BLaER1 treated with 17β-estradiol and CSF1 and Interleukin-3, amounts not matched to agents 10 nM and 100 nM (cell line): ENCODE measurements around the gene LIG1.

Experiments used
- H3K27ac ChIP-seq, 11 experiments: shearing (Covaris generic); formaldehyde crosslinking; 2 replicates each; pipeline ENCODE4 v1.8.1; 2022
- H3K27me3 ChIP-seq, 11 experiments: shearing (Covaris generic); formaldehyde crosslinking; 2 replicates each; pipeline ENCODE4 v1.8.1; 2022
- H3K36me3 ChIP-seq, 11 experiments: shearing (Covaris generic); formaldehyde crosslinking; 2 replicates each; pipeline ENCODE4 v1.8.1; 2022
- H3K4me1 ChIP-seq, 10 experiments: shearing (Covaris generic); formaldehyde crosslinking; 2 replicates each; pipeline ENCODE4 v1.8.1; 2022
- H3K4me2 ChIP-seq, 11 experiments: shearing (Covaris generic); formaldehyde crosslinking; 2 replicates each; pipeline ENCODE4 v1.8.1; 2022
- H3K4me3 ChIP-seq, 10 experiments: shearing (Covaris generic); formaldehyde crosslinking; 2 replicates each; pipeline ENCODE4 v1.8.1; 2022
- H3K9ac ChIP-seq, 11 experiments: shearing (Covaris generic); formaldehyde crosslinking; 2 replicates each; pipeline ENCODE4 v1.8.1; 2022
- H3K9me3 ChIP-seq, 11 experiments: shearing (Covaris generic); formaldehyde crosslinking; replicated peaks in 1 of 11; 2 replicates each; pipeline ENCODE4 v1.8.1; 2022
- H4K20me1 ChIP-seq, 11 experiments: shearing (Covaris generic); formaldehyde crosslinking; 2 replicates each; pipeline ENCODE4 v1.8.1; 2022
- Cebpa-rat ChIP-seq, 11 experiments: shearing (Covaris generic); IDR thresholded peaks; 2 replicates each; pipeline ENCODE4 v1.8.1; 2022

LIG1 gene

DNA sequence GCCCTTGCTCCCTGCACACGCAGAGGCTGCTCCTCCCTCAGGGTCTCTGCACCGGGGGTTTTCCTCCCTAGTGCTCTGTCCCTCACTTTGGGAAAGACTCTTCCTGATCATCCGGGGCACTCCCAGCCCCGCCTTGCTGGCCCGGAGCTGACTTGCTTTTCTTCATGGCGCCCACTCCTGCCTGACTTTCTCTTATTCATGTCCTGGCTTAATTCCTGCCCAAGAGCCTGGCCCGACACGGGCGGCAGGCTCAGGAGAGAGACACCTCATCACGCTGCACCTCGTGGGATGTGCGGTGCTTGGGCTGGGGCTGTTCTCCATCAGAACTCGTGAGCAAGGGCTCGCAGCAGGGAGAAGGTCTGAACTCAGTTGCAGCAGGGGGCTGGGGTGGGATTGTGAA lies 47.7 kb downstream of the LIG1 start:
- Histone ChIP-seq H3K4me2 (peak overlapping the region; percentile 52 to 78 (median 69)), H4K20me1 (peaks cover 0 to 4% (median 0%) of the 10 kb centered on the region in 11 experiments; a peak in 1 of 22 replicates), H3K27me3 (no peaks in the 10 kb centered on the region), H3K27ac (peak overlapping the region in 10 of 11 experiments; percentile 29 to 75 (median 63); a peak in 19 of 22 replicates), H3K4me1 (peaks cover 29 to 57% (median 39%) of the 10 kb centered on the region in 10 experiments), H3K36me3 (peaks cover 29 to 99% (median 91%) of the 10 kb centered on the region in 11 experiments), H3K9me3 (peaks cover 0 to 16% (median 7%) of the 10 kb centered on the region in 11 experiments; a peak in 10 of 22 replicates), H3K9ac (peak overlapping the region; percentile 16 to 67 (median 53); a peak in 18 of 22 replicates), H3K4me3 (no peak overlapping the region)
- no peak for TF ChIP-seq Cebpa-rat (IDR thresholded peaks at IDR 0.05)

GRCh38 chr19:48121909-48122371 lies 48.2 kb downstream of the LIG1 start:
- no peak overlapping the region for H3K4me3 ChIP-seq
- peak overlapping the region; percentile 16 to 67 (median 53); a peak in 19 of 22 replicates for H3K9ac ChIP-seq
- peak overlapping the region in 10 of 11 experiments; percentile 29 to 75 (median 63); a peak in 20 of 22 replicates for H3K27ac ChIP-seq
- peaks cover 0 to 16% (median 7%) of the 10 kb centered on the region in 11 experiments; a peak in 10 of 22 replicates for H3K9me3 ChIP-seq
- 0 out of 22 replicates have a peak, but pooled peaks cover 0 to 1% (median 0%) of the 10 kb centered on the region in 11 experiments for H4K20me1 ChIP-seq
- H3K4me1 ChIP-seq = peaks cover 31 to 59% (median 43%) of the 10 kb centered on the region in 10 experiments
- H3K4me2 ChIP-seq = peak overlapping the region; percentile 52 to 78 (median 69)
- H3K36me3 ChIP-seq = peaks cover 24 to 99% (median 89%) of the 10 kb centered on the region in 11 experiments
- H3K27me3 ChIP-seq = no peaks in the 10 kb centered on the region
- no peak for TF ChIP-seq Cebpa-rat (IDR thresholded peaks at IDR 0.05)

GRCh38 chr19:48121066-48121465 lies 49.1 kb downstream of the LIG1 start:
- Histone ChIP-seq H3K4me3 (no peak overlapping the region), H4K20me1 (no peaks in the 10 kb centered on the region), H3K4me1 (peaks cover 31 to 59% (median 43%) of the 10 kb centered on the region in 10 experiments), H3K27me3 (no peaks in the 10 kb centered on the region), H3K27ac (peak overlapping the region in 6 of 11 experiments; percentile 17 to 65 (median 42); a peak in 8 of 22 replicates), H3K9me3 (peaks cover 0 to 16% (median 7%) of the 10 kb centered on the region in 11 experiments; a peak in 10 of 22 replicates), H3K36me3 (peaks cover 21 to 99% (median 90%) of the 10 kb centered on the region in 11 experiments), H3K9ac (no peak overlapping the region), H3K4me2 (peak overlapping the region in 7 of 11 experiments; percentile 10 to 76 (median 59); a peak in 9 of 22 replicates)
- no peak for TF ChIP-seq Cebpa-rat (IDR thresholded peaks at IDR 0.05)

GRCh38 chr19:48120505-48120904 lies 49.6 kb downstream of the LIG1 start:
- Histone ChIP-seq H3K27me3 (no peaks in the 10 kb centered on the region), H3K4me3 (no peak overlapping the region), H3K36me3 (peaks cover 27 to 99% (median 90%) of the 10 kb centered on the region in 11 experiments)

GRCh38 chr19:48118131-48118517 lies 52.0 kb downstream of the LIG1 start:
- H3K4me3 ChIP-seq = peak overlapping the region in 1 of 10 experiments; percentile 25; a peak in 1 of 20 replicates
- H3K9me3 ChIP-seq = peaks cover 0 to 16% (median 7%) of the 10 kb centered on the region in 11 experiments; a peak in 10 of 22 replicates
- no peaks in the 10 kb centered on the region for H4K20me1 ChIP-seq
- H3K4me2 ChIP-seq = peak overlapping the region; percentile 48 to 87 (median 69)
- H3K4me1 ChIP-seq = peaks cover 32 to 53% (median 48%) of the 10 kb centered on the region in 10 experiments
- H3K27ac ChIP-seq = peak overlapping the region; percentile 44 to 87 (median 71); a peak in 21 of 22 replicates
- no peak for TF ChIP-seq Cebpa-rat (IDR thresholded peaks at IDR 0.05)
- no peaks in the 10 kb centered on the region for H3K27me3 ChIP-seq
- H3K9ac ChIP-seq = peak overlapping the region; percentile 18 to 70 (median 48); a peak in 15 of 22 replicates
- peaks cover 30 to 95% (median 82%) of the 10 kb centered on the region in 11 experiments for H3K36me3 ChIP-seq

More at GRCh38 chr19:48120505-48120904, 49.6 kb downstream of the LIG1 start:
- Histone ChIP-seq H3K4me1 (peaks cover 31 to 59% (median 43%) of the 10 kb centered on the region in 10 experiments), H3K9ac (no peak overlapping the region), H3K27ac (no peak overlapping the region), H4K20me1 (no peaks in the 10 kb centered on the region), H3K4me2 (peak overlapping the region in 1 of 11 experiments; percentile 59; a peak in 1 of 22 replicates), H3K9me3 (peaks cover 0 to 16% (median 7%) of the 10 kb centered on the region in 11 experiments; a peak in 10 of 22 replicates)
- no peak for TF ChIP-seq Cebpa-rat (IDR thresholded peaks at IDR 0.05)

GRCh38 chr19:48117515-48118130 lies 52.5 kb downstream of the LIG1 start:
- Histone ChIP-seq H3K27me3 (no peaks in the 10 kb centered on the region), H3K4me2 (peak overlapping the region; percentile 48 to 87 (median 69)), H3K27ac (peak overlapping the region; percentile 44 to 87 (median 71); a peak in 21 of 22 replicates), H3K36me3 (peaks cover 28 to 90% (median 77%) of the 10 kb centered on the region in 11 experiments), H3K4me3 (peak overlapping the region in 1 of 10 experiments; percentile 25; a peak in 1 of 20 replicates), H3K9ac (peak overlapping the region; percentile 18 to 70 (median 48); a peak in 15 of 22 replicates), H3K4me1 (peaks cover 29 to 53% (median 50%) of the 10 kb centered on the region in 10 experiments), H3K9me3 (peaks cover 0 to 16% (median 7%) of the 10 kb centered on the region in 11 experiments; a peak in 10 of 22 replicates), H4K20me1 (no peaks in the 10 kb centered on the region)
- no peak for TF ChIP-seq Cebpa-rat (IDR thresholded peaks at IDR 0.05)

- Histone ChIP-seq H4K20me1 (no peaks in the 10 kb centered on the region), H3K27ac (peak overlapping the region in 9 of 11 experiments; percentile 14 to 65 (median 38); a peak in 13 of 22 replicates), H3K9ac (peak overlapping the region in 2 of 11 experiments; percentile 24 to 35; a peak in 4 of 22 replicates), H3K9me3 (peaks cover 0 to 4% (median 0%) of the 10 kb centered on the region in 11 experiments; a peak in 3 of 22 replicates), H3K4me1 (peaks cover 29 to 49% (median 41%) of the 10 kb centered on the region in 10 experiments), H3K36me3 (peaks cover 9 to 49% (median 41%) of the 10 kb centered on the region in 11 experiments; a peak in 20 of 22 replicates), H3K27me3 (no peaks in the 10 kb centered on the region), H3K4me2 (peak overlapping the region in 7 of 11 experiments; percentile 21 to 48 (median 26); a peak in 6 of 22 replicates), H3K4me3 (no peak overlapping the region)
- no peak for TF ChIP-seq Cebpa-rat (IDR thresholded peaks at IDR 0.05)
These were observed 56.8 kb downstream of the LIG1 start for GRCh38 chr19:48113190-48113917.

DNA sequence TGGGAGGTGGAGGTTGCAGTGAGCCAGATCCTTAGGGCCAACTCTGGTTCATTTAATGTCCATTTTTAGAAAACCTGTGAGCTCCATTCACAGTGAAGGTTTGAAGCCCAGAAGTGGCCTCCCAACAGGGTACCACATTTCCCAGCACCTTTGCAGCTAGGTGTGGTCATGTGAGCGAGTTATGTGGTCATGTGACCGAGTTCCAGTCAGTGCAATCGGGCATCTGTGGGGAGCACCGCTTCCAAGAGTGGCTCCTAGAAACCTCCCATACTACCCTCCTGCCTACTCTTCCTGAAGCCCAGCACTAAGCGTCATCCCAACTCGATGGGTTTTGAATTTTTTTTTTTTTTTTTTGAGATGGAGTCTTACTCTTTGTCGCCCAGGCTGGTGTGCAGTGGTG lies 58.9 kb downstream of the LIG1 start:
- peak overlapping the region in 7 of 11 experiments; percentile 56 to 96 (median 85); a peak in 8 of 22 replicates for H3K27ac ChIP-seq
- TF ChIP-seq Cebpa-rat (IDR thresholded peaks at IDR 0.05) = no peak
- H3K36me3 ChIP-seq = peaks cover 9 to 28% (median 23%) of the 10 kb centered on the region in 11 experiments; a peak in 20 of 22 replicates
- peak overlapping the region in 10 of 11 experiments; percentile 75 to 93 (median 86); a peak in 19 of 22 replicates for H3K4me2 ChIP-seq
- peak overlapping the region in 5 of 11 experiments; percentile 81 to 95 (median 84); a peak in 7 of 22 replicates for H3K9ac ChIP-seq
- peak overlapping the region in 3 of 10 experiments; percentile 53 to 62 (median 53); a peak in 3 of 20 replicates for H3K4me3 ChIP-seq
- H3K4me1 ChIP-seq = peaks cover 34 to 50% (median 45%) of the 10 kb centered on the region in 10 experiments
- H3K9me3 ChIP-seq = no peaks in the 10 kb centered on the region
- no peaks in the 10 kb centered on the region for H4K20me1 ChIP-seq
- H3K27me3 ChIP-seq = no peaks in the 10 kb centered on the region
